HCT116 (cell line): ENCODE data around the gene PRKAR2A. TPM values are rescaled to one million over a fixed set of nuclear protein-coding genes. Genes with fewer than 3 reads are reported as not detected.

Experiments
- ATAC-seq: fragments of 200-7000 bp; cut with Tn5 transposase; 2 replicates; pipeline ENCODE4 v1.9.1; 2020; ENCODE audit warnings: mild to moderate bottlenecking, moderate library complexity
- BruUV-seq: library from RNA; stranded (reverse); fragments of 400-500 nt; replicated peaks from 2 replicates; lab custom pipeline; 2021; lab: Mats Ljungman, UMichigan
- CTCF ChIA-PET: fragments of 300-600 bp; sonication (Branson Sonifier 250); formaldehyde crosslinking; loops from one replicate; lab custom pipeline; 2021; ENCODE audit warnings: antibody characterized with exemption; lab: Charles Lee
- POLR2A ChIA-PET: fragments of 300-600, 350-600 bp; sonication (Branson Sonifier 250); formaldehyde crosslinking; loops from one replicate; lab custom pipeline; 2021; ENCODE audit warnings: antibody characterized with exemption; lab: Charles Lee
- RAD21 ChIA-PET, 2 experiments: fragments of 300-600 bp; sonication (Branson Sonifier 250); formaldehyde crosslinking; loops; one replicate each; lab custom pipeline; 2023; ENCODE audit warnings: low total read pairs in 2 of 2; ENCODE audit not compliant: uncharacterized antibody in 2 of 2, unreplicated experiment in 2 of 2, low non-redundant PET in 1 of 2; lab: Charles Lee
- DNase-seq: peaks from one replicate; pipeline ENCODE4 v3.0.0-alpha.2; 2010; ENCODE audit warnings: low read depth, low spot score
- H2AFZ ChIP-seq: fragments of 200-600 bp; shearing (Covaris generic), sonication (generic); 2 replicates; pipeline ENCODE4 v1.6.1; 2017; ENCODE audit warnings: low read depth, mixed run types, mixed read lengths, antibody characterized with exemption, low read length; ENCODE audit not compliant: poor library complexity, severe bottlenecking
- H3K27ac ChIP-seq: 2 replicates; pipeline ENCODE4 v1.5.1; 2012; ENCODE audit warnings: low read depth, low read length
- H3K27me3 ChIP-seq: fragments of 200-600 bp; sonication (generic); 2 replicates; pipeline ENCODE4 v1.6.1; 2016; ENCODE audit warnings: mixed run types, low read length, mixed read lengths; ENCODE audit not compliant: insufficient read depth
- H3K36me3 ChIP-seq, 2 experiments: fragments of 200-500 bp in 1 of 2; fragments of 200-600 bp in 1 of 2; sonication (Bioruptor generic) in 1 of 2; sonication (generic) in 1 of 2; 2 replicates each; pipeline versions ENCODE4 v1.5.1 to v1.6.1; 2014 to 2016; ENCODE audit warnings: low read length in 2 of 2, inconsistent platforms in 1 of 2, mixed read lengths in 1 of 2, mixed run types in 1 of 2; ENCODE audit not compliant: insufficient read depth in 2 of 2, control insufficient read depth in 1 of 2
- H3K4me1 ChIP-seq, 2 experiments: fragments of 200-600 bp in 1 of 2; sonication (generic) in 1 of 2; 2 replicates each; pipeline versions ENCODE4 v1.5.1 to v1.6.1; 2012 to 2017; ENCODE audit warnings: low read length in 2 of 2, inconsistent platforms in 1 of 2, mild to moderate bottlenecking in 1 of 2, mixed read lengths in 1 of 2, mixed run types in 1 of 2, moderate library complexity in 1 of 2; ENCODE audit not compliant: insufficient read depth in 2 of 2, control insufficient read depth in 1 of 2
- H3K4me2 ChIP-seq: fragments of 200-600 bp; sonication (generic); 2 replicates; pipeline ENCODE4 v1.6.1; 2017; ENCODE audit warnings: mixed run types, low read length, mixed read lengths
- H3K4me3 ChIP-seq, 2 experiments: fragments of 200-600 bp in 1 of 2; sonication (generic) in 1 of 2; replicated peaks in 1 of 2; 2 replicates each; pipeline ENCODE4 v1.5.1; 2011 to 2016; ENCODE audit warnings: low read length in 2 of 2, control low read depth in 1 of 2, low read depth in 1 of 2, mild to moderate bottlenecking in 1 of 2, mixed read lengths in 1 of 2, mixed run types in 1 of 2
- H3K79me2 ChIP-seq: fragments of 200-600 bp; sonication (generic); 2 replicates; pipeline ENCODE4 v1.6.1; 2017; ENCODE audit warnings: mild to moderate bottlenecking, mixed run types, low read length, moderate library complexity, mixed read lengths; ENCODE audit not compliant: insufficient read depth
- H3K9ac ChIP-seq: fragments of 200-600 bp; sonication (generic); 2 replicates; pipeline ENCODE4 v1.6.1; 2016; ENCODE audit warnings: low read length, mixed read lengths
- H3K9me2 ChIP-seq: fragments of 200-600 bp; sonication (generic), shearing (Covaris generic); 2 replicates; pipeline ENCODE4 v1.6.1; 2017; ENCODE audit warnings: mixed run types, mild to moderate bottlenecking, moderate library complexity; ENCODE audit not compliant: insufficient read depth
- H3K9me3 ChIP-seq, 2 experiments: fragments of 200-500 bp in 1 of 2; fragments of 200-600 bp in 1 of 2; sonication (Bioruptor generic) in 1 of 2; sonication (generic) in 1 of 2; 2 replicates each; pipeline ENCODE4 v1.6.1; 2014 to 2017; ENCODE audit warnings: low read length in 2 of 2, mixed read lengths in 2 of 2, inconsistent platforms in 1 of 2, low read depth in 1 of 2, mild to moderate bottlenecking in 1 of 2, mixed run types in 1 of 2, moderate library complexity in 1 of 2; ENCODE audit not compliant: control insufficient read depth in 1 of 2, insufficient read depth in 1 of 2
- H4K20me1 ChIP-seq: fragments of 200-600 bp; sonication (generic), shearing (Covaris generic); 2 replicates; pipeline ENCODE4 v1.6.1; 2017; ENCODE audit warnings: mixed run types, mild to moderate bottlenecking, moderate library complexity; ENCODE audit not compliant: insufficient read depth
- ATF3 ChIP-seq: IDR thresholded peaks from 2 replicates; pipeline ENCODE4 v1.6.1; 2012
- CBX3 ChIP-seq: IDR thresholded peaks from 2 replicates; pipeline ENCODE4 v1.6.1; 2012; ENCODE audit warnings: low read depth
- CEBPB ChIP-seq: IDR thresholded peaks from 2 replicates; pipeline ENCODE4 v1.6.1; 2012; ENCODE audit warnings: low read depth
- CTCF ChIP-seq, 3 experiments: fragments of 200-600 bp in 1 of 3; sonication (generic) in 1 of 3; IDR thresholded peaks in 2 of 3; conservative IDR thresholded peaks in 1 of 3; 2 replicates each; pipeline ENCODE4 v1.5.1; 2012 to 2017; ENCODE audit warnings: low read depth in 2 of 3, low read length in 2 of 3, antibody characterized with exemption in 1 of 3, borderline replicate concordance in 1 of 3, control low read depth in 1 of 3, mild to moderate bottlenecking in 1 of 3, mixed read lengths in 1 of 3, mixed run types in 1 of 3, moderate library complexity in 1 of 3; ENCODE audit not compliant: insufficient read depth in 1 of 3
- ELF1 ChIP-seq: IDR thresholded peaks from 2 replicates; pipeline ENCODE4 v1.6.1; 2012; ENCODE audit warnings: low read depth, borderline replicate concordance
- EZH2 ChIP-seq: fragments of 200-600 bp; sonication (generic); IDR thresholded peaks from 2 replicates; pipeline ENCODE4 v1.6.1; 2017; ENCODE audit warnings: antibody characterized with exemption, mixed run types
- EZH2phosphoT487 ChIP-seq: fragments of 200-600 bp; IDR thresholded peaks from 2 replicates; pipeline ENCODE4 v1.6.1; 2018; ENCODE audit warnings: antibody characterized with exemption, borderline replicate concordance
- MAX ChIP-seq: IDR thresholded peaks from 2 replicates; pipeline ENCODE4 v1.6.1; 2012
- POLR2A ChIP-seq: IDR thresholded peaks from 2 replicates; pipeline ENCODE4 v1.7.0; 2011; ENCODE audit warnings: borderline replicate concordance; ENCODE audit not compliant: insufficient read depth, insufficient read length; ENCODE audit errors: extremely low read depth
- POLR2AphosphoS5 ChIP-seq: IDR thresholded peaks from 2 replicates; pipeline ENCODE4 v1.6.1; 2011; ENCODE audit warnings: mild to moderate bottlenecking, low read depth, low read length, moderate library complexity
- RAD21 ChIP-seq: IDR thresholded peaks from 2 replicates; pipeline ENCODE4 v1.6.1; 2012; ENCODE audit warnings: low read depth, mild to moderate bottlenecking
- REST ChIP-seq: IDR thresholded peaks from 2 replicates; pipeline ENCODE4 v1.6.1; 2012; ENCODE audit warnings: low read depth
- SIN3A ChIP-seq: IDR thresholded peaks from 2 replicates; pipeline ENCODE4 v1.6.1; 2012; ENCODE audit warnings: low read depth
- SP1 ChIP-seq: IDR thresholded peaks from 2 replicates; pipeline ENCODE4 v1.6.1; 2012; ENCODE audit warnings: low read depth
- SRF ChIP-seq: IDR thresholded peaks from 2 replicates; pipeline ENCODE4 v1.6.1; 2012; ENCODE audit warnings: low read depth
- TCF7L2 ChIP-seq: IDR thresholded peaks from 2 replicates; pipeline ENCODE4 v1.7.0; 2011; ENCODE audit warnings: borderline replicate concordance, inconsistent platforms; ENCODE audit not compliant: insufficient read depth, insufficient read length; ENCODE audit errors: extremely low read depth
- ZFX ChIP-seq: fragments of 450-650 bp; IDR thresholded peaks from 2 replicates; pipeline ENCODE4 v1.6.1; 2017
- ZNF274 ChIP-seq: fragments of 200-500 bp; sonication (Bioruptor generic); IDR thresholded peaks from 2 replicates; pipeline ENCODE4 v1.6.1; 2014; ENCODE audit warnings: mild to moderate bottlenecking, low read depth, low read length, inconsistent platforms
- intact Hi-C: fragments of 100-400 bp; cut with micrococcal nuclease; formaldehyde crosslinking; loops from 2 replicates; pipeline ENCODE4 v1.10.0; 2022
- total RNA-seq: library from RNA; stranded (reverse); gene quantifications from one replicate; pipeline ENCODE4 v1.2.1, GENCODE V29; 2021; ENCODE audit not compliant: unreplicated experiment

Gene PRKAR2A
- total RNA-seq, 1 experiment from 2014 or later, result 63.3 TPM

GRCh38 chr3:48845170-48845569 is 2.5 kb downstream of the PRKAR2A start (continued):
- TF ChIP-seq EZH2phosphoT487 (no peak), CTCF (IDR thresholded peaks at IDR 0.05 in 2 of 3, conservative IDR thresholded peaks at IDR 0.05 in 1 of 3; ENCODE audit: borderline replicate concordance in 1 of 3, insufficient read depth in 1 of 3, low read depth in 2 of 3, low read length in 2 of 3) (no peak), SIN3A (no peak), ATF3 (no peak), EZH2 (no peak), MAX (no peak)

- ATAC-seq, result no peak
- ChIA-PET RAD21 (no interaction called here), POLR2A (interaction anchor here (1.0 kb wide), 1 partner anchor 82 kb away, joined by 3 read pairs; the partner anchor contains the start of gene ARIH2), CTCF (no interaction called here)
- DNase-seq, result no peak
- peaks cover 59% of the 10 kb centered on the region for H3K79me2 ChIP-seq
- H2AFZ ChIP-seq, result no peak overlapping the region
- H3K9ac ChIP-seq, result no peak overlapping the region
- no peaks in the 10 kb centered on the region for H3K36me3 ChIP-seq
- no peaks in the 10 kb centered on the region for H3K9me2 ChIP-seq
- intact Hi-C loops, result no loop called here
- no peaks in the 10 kb centered on the region for H3K4me1 ChIP-seq
- no peaks in the 10 kb centered on the region for H3K27me3 ChIP-seq
- no peak overlapping the region for H3K4me3 ChIP-seq
- no peak overlapping the region for H3K4me2 ChIP-seq
- H3K9me3 ChIP-seq, result no peaks in the 10 kb centered on the region
- H3K27ac ChIP-seq, result no peak overlapping the region
- no peaks in the 10 kb centered on the region for H4K20me1 ChIP-seq
- no TSS peak for BruUV-seq
- TF ChIP-seq ELF1 (no peak), CBX3 (no peak), TCF7L2 (no peak), SRF (no peak), CEBPB (no peak), POLR2A (no peak), RAD21 (no peak), ZFX (no peak), ZNF274 (no peak), POLR2AphosphoS5 (no peak), MAX (no peak), CTCF (IDR thresholded peaks at IDR 0.05 in 2 of 3, conservative IDR thresholded peaks at IDR 0.05 in 1 of 3; ENCODE audit: borderline replicate concordance in 1 of 3, insufficient read depth in 1 of 3, low read depth in 2 of 3, low read length in 2 of 3) (no peak), SP1 (no peak), SIN3A (no peak), REST (no peak)
Observed at GRCh38 chr3:48837163-48837562, 10.5 kb downstream of the PRKAR2A start.
